GM12878 (cell line): Measurements from ENCODE around the gene AGAP1.

ENCODE experiments used
- BCL11A ChIP-seq: IDR thresholded peaks from 2 replicates; pipeline ENCODE4 v1.6.1; 2011; ENCODE audit warnings: low read depth, low read length
- EP300 ChIP-seq, 2 experiments: fragments of 150-350 bp in 1 of 2; IDR thresholded peaks; 2 replicates each; pipeline ENCODE4 v1.6.1; 2011 to 2012; ENCODE audit warnings: low read depth in 2 of 2, low read length in 2 of 2, borderline replicate concordance in 1 of 2, improper control_type of control experiment in 1 of 2, inconsistent platforms in 1 of 2; ENCODE audit not compliant: control insufficient read depth in 1 of 2
- FOXK2 ChIP-seq: fragments of 450-650 bp; IDR thresholded peaks from 2 replicates; pipeline ENCODE4 v1.6.1; 2017; ENCODE audit warnings: mild to moderate bottlenecking, moderate library complexity
- HDAC6 ChIP-seq: fragments of 200-600 bp; sonication (generic); IDR thresholded peaks from one replicate; pipeline ENCODE4 v1.8.0; 2017; ENCODE audit warnings: antibody characterized with exemption; ENCODE audit not compliant: unreplicated experiment
- KAT2A ChIP-seq: conservative IDR thresholded peaks from 2 replicates; pipeline ENCODE4 v1.6.1; 2011; ENCODE audit warnings: low read depth, low read length; ENCODE audit not compliant: control insufficient read depth
- KDM1A ChIP-seq: fragments of 200-600 bp; sonication (generic); IDR thresholded peaks from 2 replicates; pipeline ENCODE4 v1.6.1; 2016; ENCODE audit warnings: borderline replicate concordance
- POLR2A ChIP-seq: IDR thresholded peaks from 2 replicates; pipeline ENCODE4 v1.6.1; 2011; ENCODE audit warnings: low read depth, mild to moderate bottlenecking, low read length
- POLR2AphosphoS5 ChIP-seq: IDR thresholded peaks from 2 replicates; pipeline ENCODE4 v1.6.1; 2011; ENCODE audit warnings: mild to moderate bottlenecking, low read length, inconsistent platforms
- POU2F2 ChIP-seq: IDR thresholded peaks from 3 replicates; pipeline ENCODE4 v1.6.1; 2011; ENCODE audit warnings: low read depth, mild to moderate bottlenecking, low read length, borderline replicate concordance
- TF ChIP-seq, protein P1 (sequence below): IDR thresholded peaks from 2 replicates; pipeline ENCODE4 v1.6.1; 2011; ENCODE audit warnings: low read depth, mild to moderate bottlenecking, low read length, moderate library complexity, borderline replicate concordance; ENCODE audit errors: extremely low read depth
- TF ChIP-seq, protein P2 (sequence below), 3 experiments: IDR thresholded peaks in 2 of 3; conservative IDR thresholded peaks in 1 of 3; 2 replicates each; pipeline ENCODE4 v1.5.1; 2011; ENCODE audit warnings: low read depth in 3 of 3, low read length in 3 of 3, mild to moderate bottlenecking in 3 of 3, control low read depth in 2 of 3, moderate library complexity in 2 of 3, inconsistent platforms in 1 of 3, mixed read lengths in 1 of 3; ENCODE audit not compliant: control insufficient read depth in 2 of 3, insufficient read depth in 1 of 3; ENCODE audit errors: extremely low read depth in 1 of 3

DNA sequence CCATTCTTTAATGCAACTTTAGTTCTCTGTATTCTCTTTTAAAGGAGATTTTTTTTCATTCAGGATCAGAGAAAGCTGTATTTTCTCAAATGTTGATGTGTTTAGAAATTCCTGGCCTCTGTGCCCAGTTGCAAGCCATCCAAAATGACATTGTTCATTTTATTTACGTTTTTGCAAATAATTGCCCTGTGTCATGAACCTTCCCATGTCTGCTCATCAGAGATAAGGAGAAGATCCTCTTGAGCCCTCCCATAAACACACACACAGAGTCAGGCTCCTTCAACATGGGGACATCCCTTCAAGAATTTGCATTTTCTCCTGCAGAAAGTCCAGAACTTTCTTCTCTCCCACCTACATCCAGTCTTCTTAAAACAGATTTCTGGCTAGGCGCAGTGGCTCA, 415.5 kb downstream of the AGAP1 start:
- no peak for TF ChIP-seq POLR2A
- TF ChIP-seq HDAC6: no peak
- no peak for TF ChIP-seq EP300 (IDR thresholded peaks at IDR 0.05; ENCODE audit: borderline replicate concordance in 1 of 2, control insufficient read depth in 1 of 2, low read depth in 2 of 2, low read length in 2 of 2)
- TF ChIP-seq KDM1A: no peak
- TF ChIP-seq, protein P1, sequence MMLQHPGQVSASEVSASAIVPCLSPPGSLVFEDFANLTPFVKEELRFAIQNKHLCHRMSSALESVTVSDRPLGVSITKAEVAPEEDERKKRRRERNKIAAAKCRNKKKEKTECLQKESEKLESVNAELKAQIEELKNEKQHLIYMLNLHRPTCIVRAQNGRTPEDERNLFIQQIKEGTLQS: no peak
- TF ChIP-seq FOXK2: no peak
- TF ChIP-seq, protein P2, sequence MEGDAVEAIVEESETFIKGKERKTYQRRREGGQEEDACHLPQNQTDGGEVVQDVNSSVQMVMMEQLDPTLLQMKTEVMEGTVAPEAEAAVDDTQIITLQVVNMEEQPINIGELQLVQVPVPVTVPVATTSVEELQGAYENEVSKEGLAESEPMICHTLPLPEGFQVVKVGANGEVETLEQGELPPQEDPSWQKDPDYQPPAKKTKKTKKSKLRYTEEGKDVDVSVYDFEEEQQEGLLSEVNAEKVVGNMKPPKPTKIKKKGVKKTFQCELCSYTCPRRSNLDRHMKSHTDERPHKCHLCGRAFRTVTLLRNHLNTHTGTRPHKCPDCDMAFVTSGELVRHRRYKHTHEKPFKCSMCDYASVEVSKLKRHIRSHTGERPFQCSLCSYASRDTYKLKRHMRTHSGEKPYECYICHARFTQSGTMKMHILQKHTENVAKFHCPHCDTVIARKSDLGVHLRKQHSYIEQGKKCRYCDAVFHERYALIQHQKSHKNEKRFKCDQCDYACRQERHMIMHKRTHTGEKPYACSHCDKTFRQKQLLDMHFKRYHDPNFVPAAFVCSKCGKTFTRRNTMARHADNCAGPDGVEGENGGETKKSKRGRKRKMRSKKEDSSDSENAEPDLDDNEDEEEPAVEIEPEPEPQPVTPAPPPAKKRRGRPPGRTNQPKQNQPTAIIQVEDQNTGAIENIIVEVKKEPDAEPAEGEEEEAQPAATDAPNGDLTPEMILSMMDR (IDR thresholded peaks at IDR 0.05 in 2 of 3, conservative IDR thresholded peaks at IDR 0.05 in 1 of 3; ENCODE audit: control insufficient read depth in 2 of 3, extremely low read depth in 1 of 3, insufficient read depth in 1 of 3, low read depth in 3 of 3, low read length in 3 of 3): no peak
- no peak for TF ChIP-seq KAT2A
- no peak for TF ChIP-seq BCL11A
- no peak for TF ChIP-seq POU2F2
- no peak for TF ChIP-seq POLR2AphosphoS5
